ENCODE measurements around the gene MEST.
"Not testable (repeated sequence)": the region's sequence is repeated elsewhere in the genome, so short reads cannot be mapped to it uniquely, and the experiment has no call there.

Gene MEST

GRCh38 chr7:130500910-130501309 is 9.0 kb downstream of the MEST start:
- no peak for ATAC-seq
- TF ChIP-seq ZNF8 (CRISPR knock-in tag; IDR thresholded peaks at IDR 0.05) (no peak), ZNF565 (CRISPR knock-in tag; conservative IDR thresholded peaks at IDR 0.05; ENCODE audit: low read depth) (no peak), ZFP30 (CRISPR knock-in tag; IDR thresholded peaks at IDR 0.05) (no peak), ZFP3 (CRISPR knock-in tag; IDR thresholded peaks at IDR 0.05) (no peak), PPARA (CRISPR knock-in tag; IDR thresholded peaks at IDR 0.05; ENCODE audit: borderline replicate concordance) (no peak), ISL1 (CRISPR knock-in tag; IDR thresholded peaks at IDR 0.05) (no peak), CREB5 (CRISPR knock-in tag; IDR thresholded peaks at IDR 0.05; ENCODE audit: low read depth) (no peak), TOX (CRISPR knock-in tag; IDR thresholded peaks at IDR 0.05; ENCODE audit: borderline replicate concordance) (no peak), BACH2 (CRISPR knock-in tag; IDR thresholded peaks at IDR 0.05; ENCODE audit: borderline replicate concordance) (no peak), TCF4 (CRISPR knock-in tag; IDR thresholded peaks at IDR 0.05; ENCODE audit: borderline replicate concordance) (no peak)

DNA sequence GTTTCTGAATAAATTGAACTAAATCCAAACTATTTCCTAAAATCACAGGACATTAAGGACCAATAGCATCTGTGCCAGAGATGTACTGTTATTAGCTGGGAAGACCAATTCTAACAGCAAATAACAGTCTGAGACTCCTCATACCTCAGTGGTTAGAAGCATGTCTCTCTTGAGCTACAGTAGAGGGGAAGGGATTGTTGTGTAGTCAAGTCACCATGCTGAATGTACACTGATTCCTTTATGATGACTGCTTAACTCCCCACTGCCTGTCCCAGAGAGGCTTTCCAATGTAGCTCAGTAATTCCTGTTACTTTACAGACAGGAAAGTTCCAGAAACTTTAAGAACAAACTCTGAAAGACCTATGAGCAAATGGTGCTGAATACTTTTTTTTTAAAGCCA is 13.9 kb downstream of the MEST start:
- TF ChIP-seq ZFP3 (CRISPR knock-in tag; IDR thresholded peaks at IDR 0.05) (no peak), ZNF8 (CRISPR knock-in tag; IDR thresholded peaks at IDR 0.05) (no peak), GLIS3 (CRISPR knock-in tag; IDR thresholded peaks at IDR 0.05) (no peak), ZNF565 (CRISPR knock-in tag; conservative IDR thresholded peaks at IDR 0.05; ENCODE audit: low read depth) (no peak)
- no peak for ATAC-seq

DNA sequence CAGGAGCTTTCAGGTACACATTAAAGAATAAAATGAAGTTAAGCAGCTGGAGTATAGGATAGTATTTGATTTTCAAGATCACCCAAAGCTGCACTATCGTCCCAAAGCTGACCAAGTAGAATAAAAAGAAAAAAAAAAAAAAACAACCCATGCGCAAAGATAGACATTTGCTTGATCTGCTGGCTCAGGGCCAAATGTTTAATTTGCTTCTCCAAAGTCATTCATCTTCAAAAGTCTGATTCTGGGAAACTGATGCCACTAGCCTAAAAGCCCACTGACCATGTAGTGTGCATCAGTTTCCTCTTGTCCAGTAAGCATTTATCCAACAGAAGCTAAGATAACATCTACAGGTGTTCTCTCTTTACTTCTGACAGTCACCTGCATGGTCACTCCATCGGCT is 14.5 kb downstream of the MEST start:
- no peak for TF ChIP-seq POU6F1 (CRISPR knock-in tag; IDR thresholded peaks at IDR 0.05; ENCODE audit: borderline replicate concordance, low read depth)
- no peak for TF ChIP-seq CREB5 (CRISPR knock-in tag; IDR thresholded peaks at IDR 0.05; ENCODE audit: low read depth)
- TF ChIP-seq, protein P1, sequence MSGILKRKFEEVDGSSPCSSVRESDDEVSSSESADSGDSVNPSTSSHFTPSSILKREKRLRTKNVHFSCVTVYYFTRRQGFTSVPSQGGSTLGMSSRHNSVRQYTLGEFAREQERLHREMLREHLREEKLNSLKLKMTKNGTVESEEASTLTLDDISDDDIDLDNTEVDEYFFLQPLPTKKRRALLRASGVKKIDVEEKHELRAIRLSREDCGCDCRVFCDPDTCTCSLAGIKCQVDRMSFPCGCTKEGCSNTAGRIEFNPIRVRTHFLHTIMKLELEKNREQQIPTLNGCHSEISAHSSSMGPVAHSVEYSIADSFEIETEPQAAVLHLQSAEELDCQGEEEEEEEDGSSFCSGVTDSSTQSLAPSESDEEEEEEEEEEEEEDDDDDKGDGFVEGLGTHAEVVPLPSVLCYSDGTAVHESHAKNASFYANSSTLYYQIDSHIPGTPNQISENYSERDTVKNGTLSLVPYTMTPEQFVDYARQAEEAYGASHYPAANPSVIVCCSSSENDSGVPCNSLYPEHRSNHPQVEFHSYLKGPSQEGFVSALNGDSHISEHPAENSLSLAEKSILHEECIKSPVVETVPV (CRISPR knock-in tag; IDR thresholded peaks at IDR 0.05), result no peak
- TF ChIP-seq ZFP30 (CRISPR knock-in tag; IDR thresholded peaks at IDR 0.05), result no peak
- no peak for TF ChIP-seq PPARA (CRISPR knock-in tag; IDR thresholded peaks at IDR 0.05; ENCODE audit: borderline replicate concordance)
- no peak for TF ChIP-seq BACH2 (CRISPR knock-in tag; IDR thresholded peaks at IDR 0.05; ENCODE audit: borderline replicate concordance)
- TF ChIP-seq ZNF70 (CRISPR knock-in tag; IDR thresholded peaks at IDR 0.05), result no peak
- no peak for TF ChIP-seq ZFP3 (CRISPR knock-in tag; IDR thresholded peaks at IDR 0.05)
- TF ChIP-seq, protein P2, sequence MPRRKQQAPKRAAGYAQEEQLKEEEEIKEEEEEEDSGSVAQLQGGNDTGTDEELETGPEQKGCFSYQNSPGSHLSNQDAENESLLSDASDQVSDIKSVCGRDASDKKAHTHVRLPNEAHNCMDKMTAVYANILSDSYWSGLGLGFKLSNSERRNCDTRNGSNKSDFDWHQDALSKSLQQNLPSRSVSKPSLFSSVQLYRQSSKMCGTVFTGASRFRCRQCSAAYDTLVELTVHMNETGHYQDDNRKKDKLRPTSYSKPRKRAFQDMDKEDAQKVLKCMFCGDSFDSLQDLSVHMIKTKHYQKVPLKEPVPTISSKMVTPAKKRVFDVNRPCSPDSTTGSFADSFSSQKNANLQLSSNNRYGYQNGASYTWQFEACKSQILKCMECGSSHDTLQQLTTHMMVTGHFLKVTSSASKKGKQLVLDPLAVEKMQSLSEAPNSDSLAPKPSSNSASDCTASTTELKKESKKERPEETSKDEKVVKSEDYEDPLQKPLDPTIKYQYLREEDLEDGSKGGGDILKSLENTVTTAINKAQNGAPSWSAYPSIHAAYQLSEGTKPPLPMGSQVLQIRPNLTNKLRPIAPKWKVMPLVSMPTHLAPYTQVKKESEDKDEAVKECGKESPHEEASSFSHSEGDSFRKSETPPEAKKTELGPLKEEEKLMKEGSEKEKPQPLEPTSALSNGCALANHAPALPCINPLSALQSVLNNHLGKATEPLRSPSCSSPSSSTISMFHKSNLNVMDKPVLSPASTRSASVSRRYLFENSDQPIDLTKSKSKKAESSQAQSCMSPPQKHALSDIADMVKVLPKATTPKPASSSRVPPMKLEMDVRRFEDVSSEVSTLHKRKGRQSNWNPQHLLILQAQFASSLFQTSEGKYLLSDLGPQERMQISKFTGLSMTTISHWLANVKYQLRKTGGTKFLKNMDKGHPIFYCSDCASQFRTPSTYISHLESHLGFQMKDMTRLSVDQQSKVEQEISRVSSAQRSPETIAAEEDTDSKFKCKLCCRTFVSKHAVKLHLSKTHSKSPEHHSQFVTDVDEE (CRISPR knock-in tag; IDR thresholded peaks at IDR 0.05), result no peak
- no peak for TF ChIP-seq OSR1 (CRISPR knock-in tag; IDR thresholded peaks at IDR 0.05)
- ATAC-seq, result no peak

DNA sequence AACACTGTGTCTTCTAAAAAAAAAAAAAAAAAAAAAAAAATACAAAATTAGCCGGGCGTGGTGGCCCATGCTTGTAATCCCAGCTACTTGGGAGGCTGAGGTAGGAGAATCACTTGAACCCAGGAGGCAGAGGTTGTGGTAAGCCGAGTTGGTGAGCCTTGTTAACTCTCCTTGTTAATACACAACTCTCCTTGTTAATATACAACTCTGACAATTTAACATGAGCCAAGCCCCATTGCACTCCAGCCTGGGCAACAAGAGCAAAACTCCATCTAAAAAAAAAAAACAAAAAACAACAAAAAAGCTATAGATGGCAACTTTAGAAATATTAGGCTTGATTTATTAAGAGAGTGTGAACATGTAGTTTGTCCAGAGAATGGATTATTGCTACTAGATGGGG is 20.2 kb downstream of the MEST start:
- ATAC-seq, result not testable (repeated sequence)

DNA sequence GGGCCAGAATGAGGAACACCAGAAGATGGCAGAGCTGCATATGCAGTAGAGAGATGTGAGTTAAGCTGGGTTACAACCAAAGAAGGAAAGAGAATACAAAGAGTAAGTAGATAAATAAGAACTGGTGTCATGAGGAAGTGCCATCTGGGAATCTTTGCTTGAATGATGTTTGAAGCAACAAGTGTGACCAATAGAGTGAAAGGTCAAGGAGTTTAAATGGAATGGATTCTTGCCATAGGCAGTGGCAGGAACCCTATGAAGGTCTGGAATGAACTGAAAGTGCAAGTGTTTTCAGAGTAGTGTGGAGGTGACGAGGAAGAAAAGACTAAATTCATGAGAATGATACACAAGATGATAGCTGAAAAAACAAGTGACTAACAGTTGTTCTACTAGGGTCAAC is 21.6 kb downstream of the MEST start:
- no peak for ATAC-seq
- TF ChIP-seq SNAI2 (CRISPR knock-in tag; IDR thresholded peaks at IDR 0.05) (no peak), ESRRG (CRISPR knock-in tag; IDR thresholded peaks at IDR 0.05) (no peak), ZFP30 (CRISPR knock-in tag; IDR thresholded peaks at IDR 0.05) (no peak), ZFP3 (CRISPR knock-in tag; IDR thresholded peaks at IDR 0.05) (no peak), OSR1 (CRISPR knock-in tag; IDR thresholded peaks at IDR 0.05) (no peak), ZNF565 (CRISPR knock-in tag; conservative IDR thresholded peaks at IDR 0.05; ENCODE audit: low read depth) (no peak), POU6F1 (CRISPR knock-in tag; IDR thresholded peaks at IDR 0.05; ENCODE audit: borderline replicate concordance, low read depth) (no peak), GLIS3 (CRISPR knock-in tag; IDR thresholded peaks at IDR 0.05) (no peak), PPARA (CRISPR knock-in tag; IDR thresholded peaks at IDR 0.05; ENCODE audit: borderline replicate concordance) (no peak), ZC3H10 (CRISPR knock-in tag; IDR thresholded peaks at IDR 0.05) (no peak), CSDC2 (CRISPR knock-in tag; IDR thresholded peaks at IDR 0.05) (no peak), TCF4 (CRISPR knock-in tag; IDR thresholded peaks at IDR 0.05; ENCODE audit: borderline replicate concordance) (no peak), TOX (CRISPR knock-in tag; IDR thresholded peaks at IDR 0.05; ENCODE audit: borderline replicate concordance) (no peak)
- TF ChIP-seq, protein P1 (CRISPR knock-in tag; IDR thresholded peaks at IDR 0.05), result no peak

Data from SK-N-SH treated with all-trans-retinoic acid at 6 μM for 48 hours (cell line).